ENCODE measurements around the gene ARV1.

The ARV1 gene

GRCh38 chr1:230985711-230986110, 6.8 kb downstream of the ARV1 start:
- Histone ChIP-seq H3K4me2 (ENCODE audit: low read depth, low read length, poor library complexity, severe bottlenecking) (no peak overlapping the region), H4K20me1 (ENCODE audit: insufficient read depth, low read length, poor library complexity, severe bottlenecking) (no peaks in the 10 kb centered on the region), H3K79me2 (ENCODE audit: insufficient read depth, low read length) (no peaks in the 10 kb centered on the region), H3K9me3 (ENCODE audit: insufficient read depth, low read depth, low read length) (no peaks in the 10 kb centered on the region), H3F3A (ENCODE audit: low read depth) (no peaks in the 10 kb centered on the region), H3K27me3 (ENCODE audit: insufficient read depth, low read length, poor library complexity, severe bottlenecking) (no peaks in the 10 kb centered on the region), H3K4me3 (ENCODE audit: low read length, poor library complexity, severe bottlenecking) (no peak overlapping the region), H2AFZ (ENCODE audit: low read length) (no peak overlapping the region), H3K9ac (ENCODE audit: low read depth, low read length, poor library complexity, severe bottlenecking) (no peak overlapping the region), H3K9me2 (replicated peaks; ENCODE audit: low read depth, low read length) (no peaks in the 10 kb centered on the region), H3K36me3 (ENCODE audit: insufficient read depth, low read length) (no peaks in the 10 kb centered on the region), H3K4me1 (ENCODE audit: insufficient read depth, low read length, poor library complexity, severe bottlenecking) (no peaks in the 10 kb centered on the region)
- TF ChIP-seq CTCF (conservative IDR thresholded peaks at IDR 0.05; ENCODE audit: low read length) (no peak), EZH2phosphoT487 (IDR thresholded peaks at IDR 0.05; ENCODE audit: borderline replicate concordance) (no peak)

GRCh38 chr1:230986976-230987375, 8.1 kb downstream of the ARV1 start:
- Histone ChIP-seq H3K9me3 (ENCODE audit: insufficient read depth, low read depth, low read length) (no peaks in the 10 kb centered on the region), H3K9ac (ENCODE audit: low read depth, low read length, poor library complexity, severe bottlenecking) (no peak overlapping the region), H3F3A (ENCODE audit: low read depth) (no peaks in the 10 kb centered on the region), H3K4me1 (ENCODE audit: insufficient read depth, low read length, poor library complexity, severe bottlenecking) (no peaks in the 10 kb centered on the region), H3K36me3 (ENCODE audit: insufficient read depth, low read length) (no peaks in the 10 kb centered on the region), H3K27me3 (ENCODE audit: insufficient read depth, low read length, poor library complexity, severe bottlenecking) (no peaks in the 10 kb centered on the region), H3K79me2 (ENCODE audit: insufficient read depth, low read length) (no peaks in the 10 kb centered on the region), H3K4me3 (ENCODE audit: low read length, poor library complexity, severe bottlenecking) (no peak overlapping the region), H4K20me1 (ENCODE audit: insufficient read depth, low read length, poor library complexity, severe bottlenecking) (no peaks in the 10 kb centered on the region), H2AFZ (ENCODE audit: low read length) (no peak overlapping the region), H3K4me2 (ENCODE audit: low read depth, low read length, poor library complexity, severe bottlenecking) (no peak overlapping the region), H3K9me2 (replicated peaks; ENCODE audit: low read depth, low read length) (no peaks in the 10 kb centered on the region)
- TF ChIP-seq EZH2phosphoT487 (IDR thresholded peaks at IDR 0.05; ENCODE audit: borderline replicate concordance) (no peak), CTCF (conservative IDR thresholded peaks at IDR 0.05; ENCODE audit: low read length) (no peak)

GRCh38 chr1:230987448-230987847, 8.6 kb downstream of the ARV1 start:
- no peaks in the 10 kb centered on the region for H3F3A ChIP-seq (ENCODE audit: low read depth)
- H3K4me3 ChIP-seq (ENCODE audit: low read length, poor library complexity, severe bottlenecking), result no peak overlapping the region
- no peak overlapping the region for H2AFZ ChIP-seq (ENCODE audit: low read length)
- H3K4me1 ChIP-seq (ENCODE audit: insufficient read depth, low read length, poor library complexity, severe bottlenecking), result no peaks in the 10 kb centered on the region
- no peaks in the 10 kb centered on the region for H3K9me3 ChIP-seq (ENCODE audit: insufficient read depth, low read depth, low read length)
- H3K9me2 ChIP-seq (replicated peaks; ENCODE audit: low read depth, low read length), result no peaks in the 10 kb centered on the region
- TF ChIP-seq EZH2phosphoT487 (IDR thresholded peaks at IDR 0.05; ENCODE audit: borderline replicate concordance) (no peak), CTCF (conservative IDR thresholded peaks at IDR 0.05; ENCODE audit: low read length) (no peak)
- no peaks in the 10 kb centered on the region for H3K79me2 ChIP-seq (ENCODE audit: insufficient read depth, low read length)
- no peaks in the 10 kb centered on the region for H4K20me1 ChIP-seq (ENCODE audit: insufficient read depth, low read length, poor library complexity, severe bottlenecking)
- H3K27me3 ChIP-seq (ENCODE audit: insufficient read depth, low read length, poor library complexity, severe bottlenecking), result no peaks in the 10 kb centered on the region
- H3K4me2 ChIP-seq (ENCODE audit: low read depth, low read length, poor library complexity, severe bottlenecking), result no peak overlapping the region
- no peaks in the 10 kb centered on the region for H3K36me3 ChIP-seq (ENCODE audit: insufficient read depth, low read length)
- no peak overlapping the region for H3K9ac ChIP-seq (ENCODE audit: low read depth, low read length, poor library complexity, severe bottlenecking)

Measured in Loucy (cell line).